Mesothelial cell of epicardium (in vitro differentiated cells): ENCODE measurements around the gene SLC30A7. TPM values are rescaled to one million over a fixed set of nuclear protein-coding genes. Genes with fewer than 3 reads are reported as not detected.

Experiments used
- DNase-seq, 2 experiments: peaks; one replicate each; pipeline ENCODE4 v3.0.0; 2021; ENCODE audit warnings: low spot score in 2 of 2; ENCODE audit not compliant: unreplicated experiment in 2 of 2
- H3K27ac Mint-ChIP-seq: 2 replicates; pipeline ENCODE4 v1.8.0; 2021; ENCODE audit warnings: mixed read lengths
- H3K27me3 Mint-ChIP-seq: 2 replicates; pipeline ENCODE4 v1.8.0; 2021; ENCODE audit warnings: low read depth, mixed read lengths
- H3K36me3 Mint-ChIP-seq: 2 replicates; pipeline ENCODE4 v1.8.0; 2021; ENCODE audit warnings: mixed read lengths
- H3K4me1 Mint-ChIP-seq: 2 replicates; pipeline ENCODE4 v1.8.0; 2021; ENCODE audit warnings: mixed read lengths
- H3K4me3 Mint-ChIP-seq: 2 replicates; pipeline ENCODE4 v1.8.0; 2021; ENCODE audit warnings: mild to moderate bottlenecking, moderate library complexity, mixed read lengths
- H3K9me3 Mint-ChIP-seq: 2 replicates; pipeline ENCODE4 v1.8.0; 2021; ENCODE audit warnings: mixed read lengths
- total RNA-seq: library from RNA; stranded (reverse); gene quantifications from 3 replicates; pipeline ENCODE4 v1.2.1, GENCODE V29; 2021
- TF ChIP-seq, protein P1 (sequence below): fragments of 200-600 bp; sonication (generic); IDR thresholded peaks from one replicate; pipeline ENCODE4 v1.5.0; 2021; ENCODE audit warnings: antibody characterized with exemption; ENCODE audit not compliant: unreplicated experiment

Gene SLC30A7
- total RNA-seq, 1 donor from 2014 or later = 43.5 TPM

DNA sequence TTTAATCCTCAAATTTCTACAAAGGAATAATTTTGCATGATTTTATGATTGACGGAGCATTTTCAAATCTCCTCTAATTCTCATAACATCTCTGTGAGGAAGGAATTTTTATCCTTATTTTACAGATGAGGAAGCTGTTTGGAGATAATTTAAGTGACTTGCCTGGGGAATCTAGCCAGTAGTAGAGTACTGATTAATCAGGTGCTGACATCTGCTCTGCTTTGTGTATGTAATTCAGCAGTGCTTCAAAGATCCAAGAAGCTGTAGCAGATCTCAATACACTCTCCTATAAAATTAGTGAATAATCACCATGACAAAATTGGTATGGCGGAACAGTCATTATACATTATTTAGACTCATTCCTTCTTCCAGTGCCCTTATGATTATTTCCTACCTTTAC, 83.7 kb downstream of the SLC30A7 start:
- DNase-seq = no peak

GRCh38 chr1:100982793-100983192, 86.9 kb downstream of the SLC30A7 start:
- TF ChIP-seq, protein P1, sequence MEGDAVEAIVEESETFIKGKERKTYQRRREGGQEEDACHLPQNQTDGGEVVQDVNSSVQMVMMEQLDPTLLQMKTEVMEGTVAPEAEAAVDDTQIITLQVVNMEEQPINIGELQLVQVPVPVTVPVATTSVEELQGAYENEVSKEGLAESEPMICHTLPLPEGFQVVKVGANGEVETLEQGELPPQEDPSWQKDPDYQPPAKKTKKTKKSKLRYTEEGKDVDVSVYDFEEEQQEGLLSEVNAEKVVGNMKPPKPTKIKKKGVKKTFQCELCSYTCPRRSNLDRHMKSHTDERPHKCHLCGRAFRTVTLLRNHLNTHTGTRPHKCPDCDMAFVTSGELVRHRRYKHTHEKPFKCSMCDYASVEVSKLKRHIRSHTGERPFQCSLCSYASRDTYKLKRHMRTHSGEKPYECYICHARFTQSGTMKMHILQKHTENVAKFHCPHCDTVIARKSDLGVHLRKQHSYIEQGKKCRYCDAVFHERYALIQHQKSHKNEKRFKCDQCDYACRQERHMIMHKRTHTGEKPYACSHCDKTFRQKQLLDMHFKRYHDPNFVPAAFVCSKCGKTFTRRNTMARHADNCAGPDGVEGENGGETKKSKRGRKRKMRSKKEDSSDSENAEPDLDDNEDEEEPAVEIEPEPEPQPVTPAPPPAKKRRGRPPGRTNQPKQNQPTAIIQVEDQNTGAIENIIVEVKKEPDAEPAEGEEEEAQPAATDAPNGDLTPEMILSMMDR = no peak
- Mint-ChIP-seq H3K4me1 (peaks cover 9% of the 10 kb centered on the region), H3K27ac (no peak overlapping the region), H3K9me3 (no peaks in the 10 kb centered on the region), H3K36me3 (peaks cover 26% of the 10 kb centered on the region), H3K27me3 (no peaks in the 10 kb centered on the region), H3K4me3 (no peak overlapping the region)
- DNase-seq = no peak

More for the DNA sequence above, 83.7 kb downstream of the SLC30A7 start:
- Mint-ChIP-seq H3K27ac (peak overlapping the region; percentile 40), H3K4me3 (no peak overlapping the region), H3K36me3 (peaks cover 23% of the 10 kb centered on the region), H3K9me3 (no peaks in the 10 kb centered on the region), H3K4me1 (peaks cover 14% of the 10 kb centered on the region), H3K27me3 (no peaks in the 10 kb centered on the region)
- TF ChIP-seq, protein P1 = no peak

DNA sequence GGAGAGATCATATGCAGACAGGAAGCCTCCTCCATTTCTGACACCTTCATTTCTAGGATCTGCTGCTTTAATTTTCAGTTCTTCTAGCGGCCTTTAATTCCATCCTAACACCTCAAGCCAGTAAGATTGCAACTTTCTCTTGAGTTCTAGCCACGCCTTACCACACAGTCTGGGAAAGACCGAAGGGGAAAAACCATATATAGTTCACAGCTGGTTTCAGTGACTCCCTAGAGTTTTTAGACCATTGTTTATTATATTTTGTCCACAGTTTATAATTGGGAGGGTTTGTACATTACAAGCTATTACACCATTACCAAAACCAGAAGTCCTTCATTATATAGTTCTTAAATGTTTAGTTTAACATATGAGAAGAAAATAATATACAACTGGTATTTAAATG, 92.2 kb downstream of the SLC30A7 start:
- no peaks in the 10 kb centered on the region for H3K9me3 Mint-ChIP-seq
- no peak overlapping the region for H3K4me3 Mint-ChIP-seq
- H3K27me3 Mint-ChIP-seq = no peaks in the 10 kb centered on the region
- TF ChIP-seq, protein P1 = no peak
- peaks cover 3% of the 10 kb centered on the region for H3K4me1 Mint-ChIP-seq
- no peak for DNase-seq
- H3K36me3 Mint-ChIP-seq = peaks cover 35% of the 10 kb centered on the region
- H3K27ac Mint-ChIP-seq = no peak overlapping the region

- H3K36me3 Mint-ChIP-seq = peaks cover 29% of the 10 kb centered on the region
- peaks cover 3% of the 10 kb centered on the region for H3K4me1 Mint-ChIP-seq
- DNase-seq = no peak
- H3K4me3 Mint-ChIP-seq = no peak overlapping the region
- H3K27ac Mint-ChIP-seq = peak overlapping the region; percentile 35
- H3K9me3 Mint-ChIP-seq = no peaks in the 10 kb centered on the region
- H3K27me3 Mint-ChIP-seq = no peaks in the 10 kb centered on the region
- TF ChIP-seq, protein P1 = no peak
Measured at GRCh38 chr1:100989306-100990077, 93.6 kb downstream of the SLC30A7 start.

DNA sequence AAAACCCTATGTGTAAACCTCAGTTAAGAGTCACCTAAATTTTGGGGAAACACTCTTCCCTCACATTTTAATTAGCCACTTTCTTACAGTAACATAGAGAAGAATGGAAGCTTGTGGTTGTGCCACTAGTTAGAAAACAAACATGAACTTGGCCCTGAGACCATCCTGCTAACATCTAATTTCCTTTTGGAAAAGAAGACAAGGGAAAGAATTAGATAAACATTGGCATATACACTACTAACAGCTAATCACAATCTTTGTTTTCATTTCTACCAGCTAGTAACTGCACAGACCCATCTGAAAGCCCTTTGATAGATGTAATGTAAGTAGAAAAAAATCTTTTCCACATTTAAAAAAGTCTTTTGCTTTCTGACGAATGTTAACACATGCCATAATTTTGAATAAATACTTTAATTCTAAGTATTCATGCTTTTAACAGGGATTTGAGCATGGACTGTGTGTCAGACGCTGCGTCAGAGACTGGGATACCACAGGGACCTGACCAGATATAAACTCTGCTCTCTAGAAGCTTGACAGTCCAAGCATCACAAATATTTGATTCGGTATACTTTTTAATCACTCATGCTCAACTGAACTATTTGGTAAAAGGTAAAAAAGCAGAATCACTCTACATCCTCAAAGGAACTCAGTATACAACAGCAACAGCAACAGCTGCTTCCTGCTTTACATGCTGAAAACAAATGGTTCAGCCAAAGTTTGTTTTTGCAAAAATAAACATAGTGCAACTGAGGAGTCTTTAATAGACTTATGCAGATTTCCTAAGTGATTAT, 99.5 kb downstream of the SLC30A7 start:
- H3K9me3 Mint-ChIP-seq = peaks cover 3% of the 10 kb centered on the region

More for the DNA sequence above, 99.5 kb downstream of the SLC30A7 start:
- Mint-ChIP-seq H3K36me3 (peaks cover 38% of the 10 kb centered on the region), H3K4me3 (no peak overlapping the region), H3K27me3 (no peaks in the 10 kb centered on the region), H3K4me1 (no peaks in the 10 kb centered on the region), H3K27ac (no peak overlapping the region)
- TF ChIP-seq, protein P1 = no peak
- no peak for DNase-seq
